Lung (tissue), 12 donors: ENCODE data around the gene HTRA3. TPM values are rescaled to one million over a fixed set of nuclear protein-coding genes. Genes with fewer than 3 reads are reported as not detected.

ENCODE experiments used
- ATAC-seq: fragments of 200-7000 bp; cut with Tn5 transposase; one replicate; pipeline ENCODE4 v1.9.1; 2020; ENCODE audit warnings: moderate number of reproducible peaks; ENCODE audit not compliant: insufficient read depth, low FRiP score
- DNase-seq, 3 donors: peaks; one replicate each; pipeline ENCODE4 v3.0.0-alpha.2; 2013 to 2017
- H3K27ac ChIP-seq, 2 donors: one replicate each; pipeline ENCODE4 v1.5.1; 2013; ENCODE audit warnings: mild to moderate bottlenecking in 2 of 2, moderate library complexity in 2 of 2, control low read depth in 1 of 2, inconsistent platforms in 1 of 2, low read depth in 1 of 2, low read length in 1 of 2
- H3K27me3 ChIP-seq, 3 donors: one replicate each; pipeline ENCODE4 v1.5.1; 2013; ENCODE audit warnings: low read length in 2 of 3; ENCODE audit not compliant: control insufficient read depth in 3 of 3, insufficient read depth in 3 of 3
- H3K36me3 ChIP-seq, 4 donors: one replicate each; pipeline ENCODE4 v1.5.1; 2013; ENCODE audit warnings: low read length in 4 of 4, mild to moderate bottlenecking in 1 of 4, moderate library complexity in 1 of 4; ENCODE audit not compliant: control insufficient read depth in 4 of 4, insufficient read depth in 4 of 4
- H3K4me1 ChIP-seq, 5 donors: one replicate each; pipeline ENCODE4 v1.5.1; 2013; ENCODE audit warnings: low read length in 5 of 5, mild to moderate bottlenecking in 2 of 5, moderate library complexity in 1 of 5; ENCODE audit not compliant: control insufficient read depth in 5 of 5, insufficient read depth in 5 of 5
- H3K4me3 ChIP-seq: one replicate; pipeline ENCODE4 v1.5.1; 2013; ENCODE audit warnings: mild to moderate bottlenecking, control low read depth, moderate library complexity
- H3K9ac ChIP-seq, 2 donors: one replicate each; pipeline ENCODE4 v1.5.1; 2013; ENCODE audit warnings: low read length in 2 of 2, control low read depth in 1 of 2; ENCODE audit not compliant: insufficient read depth in 1 of 2
- H3K9me3 ChIP-seq, 4 donors: one replicate each; pipeline ENCODE4 v1.5.1; 2013; ENCODE audit warnings: low read length in 3 of 4, mild to moderate bottlenecking in 1 of 4, moderate library complexity in 1 of 4; ENCODE audit not compliant: control insufficient read depth in 4 of 4, insufficient read depth in 3 of 4
- CTCF ChIP-seq: IDR thresholded peaks from 2 replicates; pipeline ENCODE4 v1.5.1; 2012; ENCODE audit warnings: mild to moderate bottlenecking; ENCODE audit errors: control extremely low read depth, extremely low read depth
- WGBS, 2 donors: extraction: QIAGEN DNeasy Blood & Tissue Kit; methylation state at CpG; one replicate each; pipeline ENCODE4 v1.1.7; 2013; 5-methylcytosine and 5-hydroxymethylcytosine counted together
- polyA plus RNA-seq, 2 donors: library from polyadenylated mRNA; stranded (reverse); fragments of 200-250 nt; gene quantifications; one replicate each; pipeline ENCODE4 v1.2.1, GENCODE V29; 2013
- total RNA-seq, 2 donors: library from RNA; depleted of rRNA in 1 of 2; stranded (reverse); fragments of >200 nt in 1 of 2; gene quantifications; one replicate each; pipeline ENCODE4 v1.2.1, GENCODE V29; 2014 to 2021
- donor health status: control.
- donor health status: control.
- donor health status: Bipolar disorder and iron deficiency.
- donor health status: healthy.
- donor health status: DM: yes; HTN: yes; CAD: no.

The HTRA3 gene
- total and polyA plus RNA-seq, 4 donors, result 9.5 to 23.5 (median 17.8) TPM

- DNase-seq (no peak), ATAC-seq (no peak)
- H3K27me3 ChIP-seq, result no peaks in the 10 kb centered on the region
- H3K4me1 ChIP-seq, result peaks cover 0 to 4% (median 0%) of the 10 kb centered on the region in 5 donors
- WGBS, 2 donors, result 54 to 57% methylated on average over 13 of the region's 13 CpGs
- no peak overlapping the region for H3K9ac ChIP-seq
- no peak for TF ChIP-seq CTCF
- H3K9me3 ChIP-seq, result no peaks in the 10 kb centered on the region
- no peaks in the 10 kb centered on the region for H3K36me3 ChIP-seq
- H3K27ac ChIP-seq, result no peak overlapping the region
- H3K4me3 ChIP-seq, result no peak overlapping the region
Measured at GRCh38 chr4:8258552-8259212, 10.9 kb upstream of the HTRA3 start.

GRCh38 chr4:8259743-8260430, 9.7 kb upstream of the HTRA3 start:
- Histone ChIP-seq H3K27me3 (no peaks in the 10 kb centered on the region), H3K9me3 (no peaks in the 10 kb centered on the region), H3K4me1 (peaks cover 0 to 4% (median 0%) of the 10 kb centered on the region in 5 donors), H3K9ac (no peak overlapping the region), H3K36me3 (no peaks in the 10 kb centered on the region), H3K27ac (no peak overlapping the region), H3K4me3 (no peak overlapping the region)
- DNase-seq (no peak), ATAC-seq (no peak)
- TF ChIP-seq CTCF, result no peak
- WGBS, 2 donors, result 84 to 87% methylated on average over 11 of the region's 11 CpGs

GRCh38 chr4:8260656-8261111, 8.9 kb upstream of the HTRA3 start:
- H3K27ac ChIP-seq, result no peak overlapping the region
- no peak for ATAC-seq
- 26 to 31% methylated on average over 13 of the region's 13 CpGs for WGBS, 2 donors
- H3K4me3 ChIP-seq, result no peak overlapping the region
- no peaks in the 10 kb centered on the region for H3K36me3 ChIP-seq
- peak in 2 of 3 donors; percentile 46 to 52 for DNase-seq
- H3K27me3 ChIP-seq, result no peaks in the 10 kb centered on the region
- H3K4me1 ChIP-seq, result peaks cover 0 to 4% (median 0%) of the 10 kb centered on the region in 5 donors
- no peaks in the 10 kb centered on the region for H3K9me3 ChIP-seq
- no peak for TF ChIP-seq CTCF
- no peak overlapping the region for H3K9ac ChIP-seq
